Neural crest cell (in vitro differentiated cells): ENCODE data around the gene PDCD4. TPM values are rescaled to one million over a fixed set of nuclear protein-coding genes. Genes with fewer than 3 reads are reported as not detected.

ENCODE experiments used
- DNase-seq: peaks from one replicate; pipeline ENCODE4 v3.0.0; 2021; ENCODE audit warnings: low read depth, mixed read lengths, low spot score
- H3K27ac Mint-ChIP-seq: one replicate; pipeline ENCODE4 v1.8.0; 2021; ENCODE audit warnings: mild to moderate bottlenecking, mixed read lengths; ENCODE audit not compliant: unreplicated experiment
- H3K27me3 Mint-ChIP-seq: 2 replicates; pipeline ENCODE4 v1.8.0; 2021; ENCODE audit warnings: low read depth, mild to moderate bottlenecking, mixed read lengths
- H3K36me3 Mint-ChIP-seq: 2 replicates; pipeline ENCODE4 v1.8.0; 2021; ENCODE audit warnings: low read depth, mild to moderate bottlenecking, mixed read lengths
- H3K4me1 Mint-ChIP-seq: 2 replicates; pipeline ENCODE4 v1.8.0; 2021; ENCODE audit warnings: mixed read lengths
- H3K4me3 Mint-ChIP-seq: one replicate; pipeline ENCODE4 v1.8.0; 2021; ENCODE audit warnings: mild to moderate bottlenecking, mixed read lengths
- H3K9me3 Mint-ChIP-seq: 2 replicates; pipeline ENCODE4 v1.8.0; 2021; ENCODE audit warnings: mixed read lengths
- CTCF ChIP-seq: fragments of 200-600 bp; sonication (generic); conservative IDR thresholded peaks from 2 replicates; pipeline ENCODE4 v1.5.0; 2021; ENCODE audit warnings: antibody characterized with exemption, mild to moderate bottlenecking
- total RNA-seq: library from RNA; stranded (reverse); gene quantifications from 2 replicates; pipeline ENCODE4 v1.2.1, GENCODE V29; 2021

Gene PDCD4
- total RNA-seq, 1 donor from 2014 or later = 37.8 TPM

DNA sequence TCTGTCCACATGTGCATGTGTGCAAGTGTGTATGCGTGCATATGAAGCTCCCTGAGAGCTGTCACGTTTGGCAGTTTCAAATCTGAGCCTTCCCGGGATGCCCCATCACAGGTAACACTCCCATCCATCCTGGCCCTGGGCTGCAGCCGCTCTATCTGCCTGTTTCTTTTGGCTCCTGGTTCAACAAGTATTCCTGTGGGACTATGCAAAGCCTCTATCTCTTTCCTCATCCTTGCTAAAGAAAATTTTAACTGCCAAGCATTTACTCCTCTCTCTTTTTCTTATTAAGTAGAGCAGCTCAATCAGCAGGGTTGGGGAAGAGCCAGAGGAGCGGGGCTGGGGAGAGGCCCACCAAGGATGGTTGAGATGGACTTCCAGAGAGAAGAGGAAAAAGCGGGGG, 24.4 kb upstream of the PDCD4 start:
- Mint-ChIP-seq H3K4me1 (peaks cover 18% of the 10 kb centered on the region), H3K4me3 (no peak overlapping the region), H3K27ac (no peak overlapping the region), H3K9me3 (no peaks in the 10 kb centered on the region), H3K27me3 (no peaks in the 10 kb centered on the region), H3K36me3 (no peaks in the 10 kb centered on the region)
- no peak for TF ChIP-seq CTCF
- DNase-seq = no peak

DNA sequence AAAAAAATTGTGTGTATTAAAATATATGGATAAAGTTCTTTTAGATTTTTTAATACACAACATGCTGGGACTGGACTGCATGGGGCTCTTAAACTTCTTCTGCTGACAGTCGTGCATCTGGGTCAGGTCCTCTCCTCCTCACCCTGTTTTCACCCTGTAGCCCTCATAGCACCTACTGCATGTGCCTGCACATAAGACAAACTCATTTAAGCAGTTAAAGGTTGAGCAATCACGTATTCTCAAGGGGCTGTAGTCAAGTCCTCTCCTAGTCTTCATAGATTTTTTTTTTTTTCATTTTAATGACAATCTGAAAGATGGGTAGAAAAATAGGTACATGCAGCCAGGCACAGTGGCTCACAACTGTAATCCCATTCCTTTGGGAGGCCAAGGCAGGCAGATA, 23.6 kb upstream of the PDCD4 start:
- H3K27ac Mint-ChIP-seq = no peak overlapping the region
- H3K4me3 Mint-ChIP-seq = no peak overlapping the region
- no peaks in the 10 kb centered on the region for H3K36me3 Mint-ChIP-seq
- no peaks in the 10 kb centered on the region for H3K27me3 Mint-ChIP-seq
- no peak for TF ChIP-seq CTCF
- H3K4me1 Mint-ChIP-seq = peaks cover 10% of the 10 kb centered on the region
- H3K9me3 Mint-ChIP-seq = no peaks in the 10 kb centered on the region
- no peak for DNase-seq

GRCh38 chr10:110850099-110850498, 21.6 kb upstream of the PDCD4 start:
- DNase-seq = no peak
- Mint-ChIP-seq H3K27ac (peak overlapping the region; percentile 77), H3K4me1 (peaks cover 7% of the 10 kb centered on the region), H3K36me3 (no peaks in the 10 kb centered on the region), H3K9me3 (no peaks in the 10 kb centered on the region), H3K4me3 (no peak overlapping the region), H3K27me3 (no peaks in the 10 kb centered on the region)
- TF ChIP-seq CTCF = no peak

- no peak overlapping the region for H3K4me3 Mint-ChIP-seq
- no peak overlapping the region for H3K27ac Mint-ChIP-seq
- DNase-seq = no peak
- no peak for TF ChIP-seq CTCF
- no peaks in the 10 kb centered on the region for H3K27me3 Mint-ChIP-seq
- no peaks in the 10 kb centered on the region for H3K36me3 Mint-ChIP-seq
- peaks cover 7% of the 10 kb centered on the region for H3K9me3 Mint-ChIP-seq
- peaks cover 7% of the 10 kb centered on the region for H3K4me1 Mint-ChIP-seq
These were observed 20.6 kb upstream of the PDCD4 start for GRCh38 chr10:110851020-110851612.

GRCh38 chr10:110852255-110852896, 19.4 kb upstream of the PDCD4 start:
- no peak for TF ChIP-seq CTCF
- H3K4me1 Mint-ChIP-seq = peaks cover 7% of the 10 kb centered on the region
- no peaks in the 10 kb centered on the region for H3K36me3 Mint-ChIP-seq
- no peak overlapping the region for H3K4me3 Mint-ChIP-seq
- H3K27ac Mint-ChIP-seq = no peak overlapping the region
- no peaks in the 10 kb centered on the region for H3K27me3 Mint-ChIP-seq
- H3K9me3 Mint-ChIP-seq = peaks cover 7% of the 10 kb centered on the region
- no peak for DNase-seq
